EH (cell line): Measurements from ENCODE around the gene ERO1B.

ENCODE experiments used
- DNase-seq: peaks from one replicate; pipeline ENCODE4 v3.0.0-alpha.2; 2015; ENCODE audit warnings: low read depth

Gene ERO1B

GRCh38 chr1:236181059-236181458 is 100.7 kb downstream of the ERO1B start:
- DNase-seq: peak; percentile 29

- DNase-seq: no peak
These were observed 102.1 kb downstream of the ERO1B start for GRCh38 chr1:236179634-236180033.

- peak; percentile 31 for DNase-seq
These were observed 105.1 kb downstream of the ERO1B start for GRCh38 chr1:236176337-236177336.

GRCh38 chr1:236175642-236176336 is 106.0 kb downstream of the ERO1B start:
- DNase-seq: no peak

- DNase-seq: no peak
These were observed 108.5 kb downstream of the ERO1B start for GRCh38 chr1:236173174-236173767.

DNA sequence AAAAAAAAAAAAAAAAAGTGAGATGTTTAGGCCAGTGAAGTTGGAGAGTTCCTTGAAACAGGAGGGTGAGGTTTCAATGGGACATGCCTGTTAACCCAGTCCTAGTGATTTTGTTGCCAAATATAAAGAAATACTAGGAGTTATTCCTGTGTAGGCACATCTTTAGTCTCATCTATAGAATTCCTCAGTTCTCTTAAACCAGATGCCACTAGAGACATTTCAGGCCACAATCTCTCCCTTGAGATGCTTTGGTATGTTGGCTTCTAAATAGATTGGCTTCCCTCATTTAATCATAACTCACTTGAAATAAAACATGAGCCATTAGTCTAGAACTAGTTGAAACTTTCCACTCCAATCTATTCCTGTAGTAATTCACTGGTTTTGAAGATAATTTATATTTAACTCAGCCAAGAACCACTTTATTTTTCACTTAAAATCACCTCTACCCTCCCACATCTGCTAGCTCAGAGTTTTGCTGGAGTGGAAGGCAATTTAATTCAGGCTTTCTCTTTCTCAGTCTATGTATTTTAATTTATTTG is 109.6 kb downstream of the ERO1B start:
- DNase-seq: peak; percentile 15

- DNase-seq: peak; percentile 35
These were observed 112.9 kb downstream of the ERO1B start for GRCh38 chr1:236168716-236169429.

- DNase-seq: no peak
These were observed 114.2 kb downstream of the ERO1B start for GRCh38 chr1:236167578-236167977.

DNA sequence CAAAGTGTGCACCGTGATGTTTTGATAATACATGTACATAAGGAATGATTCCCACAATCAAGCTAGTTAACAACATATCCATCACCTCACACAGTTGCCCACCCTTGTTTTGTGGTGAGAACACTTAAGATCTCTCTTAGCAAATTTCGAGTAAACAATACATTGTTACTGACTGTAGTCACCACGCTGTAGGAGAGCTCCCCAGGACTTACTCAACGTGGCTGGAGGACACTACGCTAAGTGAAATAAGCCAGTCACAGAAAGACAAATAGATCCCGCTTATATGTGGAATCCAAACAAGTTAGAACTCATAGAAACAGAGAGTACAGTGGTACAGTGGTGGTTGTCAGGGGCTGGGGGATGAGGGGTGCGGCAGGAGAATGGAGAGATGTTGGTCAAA is 114.6 kb downstream of the ERO1B start:
- DNase-seq: no peak

DNA sequence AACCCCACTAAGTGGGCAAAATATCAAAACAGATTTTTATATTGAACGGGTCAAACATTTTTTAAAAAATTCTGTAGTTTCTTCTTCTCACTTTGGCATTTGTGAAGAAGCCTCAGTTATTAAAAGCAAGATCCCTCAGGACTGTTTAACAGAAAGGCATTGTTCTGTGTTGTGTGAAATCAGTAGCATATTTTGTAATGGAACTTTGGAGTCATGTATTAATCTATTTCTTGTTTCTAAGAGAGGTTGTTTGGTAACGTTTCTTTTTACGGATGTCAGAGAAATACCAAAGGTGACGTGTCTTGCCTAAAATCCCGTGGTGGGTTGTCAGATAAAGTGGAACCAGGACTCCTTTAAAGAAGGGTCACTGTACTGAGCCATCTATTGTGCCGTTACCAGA is 115.7 kb downstream of the ERO1B start:
- DNase-seq: no peak
